ENCODE measurements around the gene FAM229A. TPM values are rescaled to one million over a fixed set of nuclear protein-coding genes. Genes with fewer than 3 reads are reported as not detected.

The FAM229A gene
- total RNA-seq, 4 donors from 2014 or later: 1.4 to 7.1 (median 3.2) TPM

- Histone ChIP-seq H3K4me1 (peaks cover 0 to 48% (median 31%) of the 10 kb centered on the region in 3 donors), H3K36me3 (peaks cover 13 to 69% (median 20%) of the 10 kb centered on the region in 3 donors), H3K9me3 (no peaks in the 10 kb centered on the region), H3K27ac (no peak overlapping the region), H3K4me3 (no peak overlapping the region), H3K27me3 (no peaks in the 10 kb centered on the region)
- 61 to 70% methylated on average over 8 of the region's 8 CpGs for WGBS, 2 donors
- DNase-seq: no peak
- no peak for TF ChIP-seq POLR2A (IDR thresholded peaks at IDR 0.05)
- TF ChIP-seq CTCF (IDR thresholded peaks at IDR 0.05): no peak
- intact Hi-C loops (cut with DNase I): no loop called here
These were observed 28.9 kb upstream of the FAM229A start for GRCh38 chr1:32390904-32391870.

- H3K9me3 ChIP-seq: no peaks in the 10 kb centered on the region
- no peak overlapping the region for H3K27ac ChIP-seq
- peaks cover 13 to 94% (median 39%) of the 10 kb centered on the region in 3 donors for H3K36me3 ChIP-seq
- no peak for TF ChIP-seq CTCF (IDR thresholded peaks at IDR 0.05)
- no peak for TF ChIP-seq POLR2A (IDR thresholded peaks at IDR 0.05)
- H3K4me3 ChIP-seq: no peak overlapping the region
- H3K27me3 ChIP-seq: no peaks in the 10 kb centered on the region
- no peak for DNase-seq
- 79 to 91% methylated on average over 3 to 6 of the region's 6 CpGs for WGBS, 2 donors
- peaks cover 0 to 33% (median 24%) of the 10 kb centered on the region in 3 donors for H3K4me1 ChIP-seq
- intact Hi-C loops (cut with DNase I): no loop called here
These were observed 26.4 kb upstream of the FAM229A start for GRCh38 chr1:32388641-32389040.

GRCh38 chr1:32386676-32387392 lies 24.5 kb upstream of the FAM229A start:
- H3K27me3 ChIP-seq: no peaks in the 10 kb centered on the region
- H3K4me1 ChIP-seq: peaks cover 0 to 15% (median 6%) of the 10 kb centered on the region in 3 donors
- H3K36me3 ChIP-seq: peaks cover 13 to 100% (median 51%) of the 10 kb centered on the region in 3 donors
- 87 to 95% methylated on average over 12 of the region's 13 CpGs for WGBS, 2 donors
- no peak overlapping the region for H3K4me3 ChIP-seq
- no peak overlapping the region for H3K27ac ChIP-seq
- no peaks in the 10 kb centered on the region for H3K9me3 ChIP-seq
- TF ChIP-seq POLR2A (IDR thresholded peaks at IDR 0.05): no peak
- no peak for TF ChIP-seq CTCF (IDR thresholded peaks at IDR 0.05)
- intact Hi-C loops (cut with DNase I): no loop called here
- no peak for DNase-seq

GRCh38 chr1:32380057-32380456 lies 17.8 kb upstream of the FAM229A start:
- no peak for TF ChIP-seq POLR2A (IDR thresholded peaks at IDR 0.05)
- no peak for TF ChIP-seq CTCF (IDR thresholded peaks at IDR 0.05)
- Histone ChIP-seq H3K4me3 (no peak overlapping the region), H3K27me3 (no peaks in the 10 kb centered on the region), H3K4me1 (no peaks in the 10 kb centered on the region), H3K36me3 (peaks cover 31 to 100% (median 86%) of the 10 kb centered on the region in 3 donors), H3K9me3 (no peaks in the 10 kb centered on the region), H3K27ac (no peak overlapping the region)
- no peak for DNase-seq
- 93 to 94% methylated on average over 9 of the region's 9 CpGs for WGBS, 2 donors
- intact Hi-C loops (cut with DNase I): no loop called here

Data from esophagus squamous epithelium (tissue), 5 donors.